Glomerular visceral epithelial cell (primary cell): Measurements from ENCODE around the gene NR0B2.
A peak's percentile ranks its signal among the peaks of the same experiment; 100 is the strongest.

Experiments
- DNase-seq: peaks from one replicate; pipeline ENCODE4 v3.0.0-alpha.2; 2016; ENCODE audit errors: extremely low spot score

The NR0B2 gene

GRCh38 chr1:26936823-26937222 lies 23.0 kb upstream of the NR0B2 start:
- DNase-seq: no peak

- DNase-seq: no peak
These were observed 18.8 kb upstream of the NR0B2 start for GRCh38 chr1:26932531-26932930.

- no peak for DNase-seq
These were observed 9.9 kb upstream of the NR0B2 start for GRCh38 chr1:26923711-26924110.

GRCh38 chr1:26922901-26923300 lies 9.1 kb upstream of the NR0B2 start:
- DNase-seq: no peak

GRCh38 chr1:26922431-26922729 lies 8.6 kb upstream of the NR0B2 start:
- no peak for DNase-seq

- DNase-seq: peak; percentile 97
These were observed 8.0 kb upstream of the NR0B2 start, which contains the start of gene NUDC for GRCh38 chr1:26921540-26922430. Gene NUDC, plus strand, starts transcription at chr1:26921743. Its CDS starts 106 bp downstream, at chr1:26921849.

GRCh38 chr1:26921126-26921539 lies 7.4 kb upstream of the NR0B2 start:
- DNase-seq: no peak

GRCh38 chr1:26915204-26915842 lies 1.5 kb upstream of the NR0B2 start:
- DNase-seq: no peak

- no peak for DNase-seq
These were observed 404 bp downstream of the NR0B2 start for GRCh38 chr1:26913389-26913753.

- DNase-seq: no peak
These were observed 1.7 kb downstream of the NR0B2 start for GRCh38 chr1:26912147-26912490.

GRCh38 chr1:26911399-26912146 lies 2.2 kb downstream of the NR0B2 start:
- no peak for DNase-seq

GRCh38 chr1:26910343-26911160 lies 3.2 kb downstream of the NR0B2 start:
- DNase-seq: no peak

GRCh38 chr1:26909951-26910342 lies 3.8 kb downstream of the NR0B2 start:
- DNase-seq: no peak

GRCh38 chr1:26907071-26907917 lies 6.5 kb downstream of the NR0B2 start:
- peak; percentile 92 for DNase-seq

- DNase-seq: no peak
These were observed 12.8 kb downstream of the NR0B2 start for GRCh38 chr1:26900815-26901511.

- DNase-seq: peak; percentile 91
These were observed 13.6 kb downstream of the NR0B2 start, which contains the start of gene GPATCH3 for GRCh38 chr1:26900001-26900814. Gene GPATCH3, minus strand, starts transcription at chr1:26900467. Its CDS starts 25 bp downstream, at chr1:26900442.

- DNase-seq: no peak
These were observed 16.4 kb downstream of the NR0B2 start for GRCh38 chr1:26897351-26897750.

GRCh38 chr1:26894263-26894662 lies 19.5 kb downstream of the NR0B2 start:
- no peak for DNase-seq

GRCh38 chr1:26890467-26890796 lies 23.3 kb downstream of the NR0B2 start:
- DNase-seq: no peak
